Mesendoderm (in vitro differentiated cells): ENCODE data around the gene DGKB.

Experiments
- DNase-seq: peaks from one replicate; pipeline ENCODE4 v3.0.0; 2013
- H2AK5ac ChIP-seq: 2 replicates; pipeline ENCODE4 v1.6.1; 2013; ENCODE audit warnings: low read length, inconsistent platforms
- H2BK120ac ChIP-seq: 2 replicates; pipeline ENCODE4 v1.6.1; 2013; ENCODE audit warnings: low read depth, mild to moderate bottlenecking, low read length, moderate library complexity, mixed read lengths
- H2BK15ac ChIP-seq: replicated peaks from 2 replicates; pipeline ENCODE4 v1.6.1; 2013; ENCODE audit warnings: low read depth, mild to moderate bottlenecking, moderate library complexity
- H2BK5ac ChIP-seq: 2 replicates; pipeline ENCODE4 v1.6.1; 2013; ENCODE audit warnings: low read length, inconsistent platforms
- H3K18ac ChIP-seq: 2 replicates; pipeline ENCODE4 v1.6.1; 2013; ENCODE audit warnings: mild to moderate bottlenecking, low read length, mixed read lengths
- H3K23ac ChIP-seq: one replicate; pipeline ENCODE4 v1.6.1; 2013; ENCODE audit warnings: low read length
- H3K27ac ChIP-seq: 2 replicates; pipeline ENCODE4 v1.5.1; 2013; ENCODE audit warnings: low read depth, mild to moderate bottlenecking, inconsistent platforms, low read length, moderate library complexity
- H3K27me3 ChIP-seq: 2 replicates; pipeline ENCODE4 v1.6.1; 2013; ENCODE audit warnings: low read length, control low read depth, mild to moderate bottlenecking, inconsistent platforms; ENCODE audit not compliant: insufficient read depth, poor library complexity
- H3K36me3 ChIP-seq: 2 replicates; pipeline ENCODE4 v1.6.1; 2013; ENCODE audit warnings: low read length, inconsistent platforms; ENCODE audit not compliant: control insufficient read depth, insufficient read depth
- H3K4ac ChIP-seq: one replicate; pipeline ENCODE4 v1.6.1; 2013; ENCODE audit warnings: low read depth, mild to moderate bottlenecking, low read length, moderate library complexity
- H3K4me1 ChIP-seq: 2 replicates; pipeline ENCODE4 v1.6.1; 2013; ENCODE audit warnings: low read depth, low read length, inconsistent platforms; ENCODE audit not compliant: control insufficient read depth
- H3K4me2 ChIP-seq: 2 replicates; pipeline ENCODE4 v1.6.1; 2013; ENCODE audit warnings: low read length
- H3K4me3 ChIP-seq: 2 replicates; pipeline ENCODE4 v1.5.1; 2013; ENCODE audit warnings: mild to moderate bottlenecking, low read length
- H3K56ac ChIP-seq: one replicate; pipeline ENCODE4 v1.6.1; 2013; ENCODE audit warnings: low read length
- H3K79me1 ChIP-seq: 2 replicates; pipeline ENCODE4 v1.6.1; 2013; ENCODE audit warnings: low read length, inconsistent platforms
- H3K79me2 ChIP-seq: 2 replicates; pipeline ENCODE4 v1.6.1; 2013; ENCODE audit warnings: mild to moderate bottlenecking, low read length; ENCODE audit not compliant: control insufficient read depth, insufficient read depth
- H3K9ac ChIP-seq: 2 replicates; pipeline ENCODE4 v1.6.1; 2013; ENCODE audit warnings: low read length, inconsistent platforms
- H4K5ac ChIP-seq: one replicate; pipeline ENCODE4 v1.6.1; 2013; ENCODE audit warnings: low read length
- H4K8ac ChIP-seq: one replicate; pipeline ENCODE4 v1.6.1; 2013; ENCODE audit warnings: low read depth, mild to moderate bottlenecking, control low read depth, low read length, moderate library complexity
- WGBS: extraction: QIAGEN DNeasy Blood & Tissue Kit; methylation state at CpG from one replicate; pipeline ENCODE4 v1.1.7; 2013; ENCODE audit warnings: low lambda C conversion rate, missing lambda C conversion rate; ENCODE audit not compliant: insufficient coverage; ENCODE audit errors: extremely low coverage; 5-methylcytosine and 5-hydroxymethylcytosine counted together

The DGKB gene

DNA sequence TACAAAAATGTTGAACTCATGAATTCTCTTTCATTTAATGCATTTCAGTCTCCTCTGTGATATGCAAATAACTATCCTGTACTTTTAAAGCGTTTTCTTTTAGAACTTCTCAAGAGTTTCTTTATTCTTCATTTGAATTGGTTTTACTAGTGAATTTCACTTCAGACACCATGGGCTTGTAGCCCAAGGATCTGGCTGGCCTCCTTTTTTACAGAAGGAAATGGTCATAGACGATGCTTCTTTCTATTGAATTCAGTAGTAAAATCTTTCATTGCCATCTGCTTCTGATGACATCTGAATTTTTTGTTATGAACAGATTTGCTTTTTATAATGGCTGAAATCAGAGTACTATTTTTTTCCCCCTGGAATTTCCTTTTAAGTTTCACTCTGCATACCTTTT is 777.8 kb downstream of the DGKB start:
- H2BK120ac ChIP-seq: no peak overlapping the region
- no peaks in the 10 kb centered on the region for H3K27me3 ChIP-seq
- no peak overlapping the region for H4K8ac ChIP-seq
- H3K23ac ChIP-seq: no peak overlapping the region
- H2BK15ac ChIP-seq: no peak overlapping the region
- no peak overlapping the region for H3K56ac ChIP-seq
- no peak overlapping the region for H3K4me2 ChIP-seq
- H4K5ac ChIP-seq: no peak overlapping the region
- no peak overlapping the region for H3K18ac ChIP-seq
- no peak overlapping the region for H3K4me3 ChIP-seq
- no CpG with 5 or more reads among the region's 2 CpGs for WGBS
- no peak overlapping the region for H2BK5ac ChIP-seq
- no peaks in the 10 kb centered on the region for H3K79me2 ChIP-seq
- no peak for DNase-seq
- no peaks in the 10 kb centered on the region for H3K79me1 ChIP-seq
- no peaks in the 10 kb centered on the region for H3K36me3 ChIP-seq
- no peak overlapping the region for H3K4ac ChIP-seq
- H3K9ac ChIP-seq: no peak overlapping the region
- H2AK5ac ChIP-seq: no peak overlapping the region
- H3K4me1 ChIP-seq: peaks cover 2% of the 10 kb centered on the region
- no peak overlapping the region for H3K27ac ChIP-seq

DNA sequence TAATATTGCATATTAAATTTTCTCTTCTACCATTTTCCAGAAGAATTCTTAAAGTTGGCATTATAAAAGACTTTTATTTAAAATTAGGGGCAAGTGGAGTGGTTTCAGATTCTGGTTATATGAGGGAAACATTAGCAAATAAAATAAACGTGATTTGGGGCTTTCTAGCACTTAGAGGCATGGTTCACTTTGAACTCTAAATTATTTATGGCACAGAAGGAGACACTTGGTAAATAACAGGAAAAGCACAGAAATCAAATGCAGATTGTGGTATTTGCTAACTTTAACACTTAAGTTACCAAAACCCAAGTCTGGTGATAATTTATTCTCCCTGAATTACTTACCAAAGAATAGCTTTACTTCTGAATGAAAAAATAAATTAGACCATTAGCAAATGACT is 778.6 kb downstream of the DGKB start:
- H3K18ac ChIP-seq: no peak overlapping the region
- no peak overlapping the region for H3K4me3 ChIP-seq
- H2BK5ac ChIP-seq: no peak overlapping the region
- no peaks in the 10 kb centered on the region for H3K36me3 ChIP-seq
- no peak overlapping the region for H4K5ac ChIP-seq
- no peak overlapping the region for H3K4me2 ChIP-seq
- H2BK15ac ChIP-seq: no peak overlapping the region
- H2AK5ac ChIP-seq: no peak overlapping the region
- H3K4ac ChIP-seq: no peak overlapping the region
- H3K27ac ChIP-seq: no peak overlapping the region
- no peak overlapping the region for H4K8ac ChIP-seq
- no peak overlapping the region for H3K9ac ChIP-seq
- WGBS: no CpG with 5 or more reads among the region's 1 CpG
- no peak overlapping the region for H2BK120ac ChIP-seq
- no peak overlapping the region for H3K23ac ChIP-seq
- H3K56ac ChIP-seq: no peak overlapping the region
- peaks cover 2% of the 10 kb centered on the region for H3K4me1 ChIP-seq
- no peaks in the 10 kb centered on the region for H3K79me2 ChIP-seq
- DNase-seq: no peak
- no peaks in the 10 kb centered on the region for H3K79me1 ChIP-seq
- no peaks in the 10 kb centered on the region for H3K27me3 ChIP-seq

DNA sequence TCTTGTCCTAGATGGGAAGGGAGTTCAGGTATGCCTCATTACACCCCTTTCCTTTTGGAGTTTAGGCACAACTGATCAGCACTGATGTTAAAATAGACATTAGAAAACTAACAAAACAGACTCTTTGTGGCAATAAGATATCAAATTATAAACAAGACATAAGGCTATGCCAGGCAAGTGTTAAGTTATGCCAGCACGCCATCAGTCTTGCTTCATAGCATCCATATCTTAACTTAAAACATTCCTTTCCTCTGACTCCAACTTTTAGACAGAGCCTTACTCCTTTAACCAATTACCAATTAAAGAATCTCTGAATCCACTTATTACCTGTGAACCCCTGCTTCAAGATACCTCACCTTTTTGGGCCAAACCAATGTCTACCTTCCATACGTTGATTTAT is 786.9 kb downstream of the DGKB start:
- H4K5ac ChIP-seq: no peak overlapping the region
- no peak overlapping the region for H3K18ac ChIP-seq
- no peak overlapping the region for H2BK15ac ChIP-seq
- H3K9ac ChIP-seq: no peak overlapping the region
- no peaks in the 10 kb centered on the region for H3K79me1 ChIP-seq
- no peaks in the 10 kb centered on the region for H3K79me2 ChIP-seq
- no peaks in the 10 kb centered on the region for H3K36me3 ChIP-seq
- no peaks in the 10 kb centered on the region for H3K4me1 ChIP-seq
- H4K8ac ChIP-seq: no peak overlapping the region
- no peak overlapping the region for H3K56ac ChIP-seq
- H3K23ac ChIP-seq: no peak overlapping the region
- no peaks in the 10 kb centered on the region for H3K27me3 ChIP-seq
- H3K4ac ChIP-seq: no peak overlapping the region
- no peak overlapping the region for H2BK120ac ChIP-seq
- H3K27ac ChIP-seq: no peak overlapping the region
- H2AK5ac ChIP-seq: no peak overlapping the region
- no peak overlapping the region for H3K4me2 ChIP-seq
- WGBS: no CpG with 5 or more reads among the region's 2 CpGs
- no peak overlapping the region for H3K4me3 ChIP-seq
- peak; percentile 8 for DNase-seq
- H2BK5ac ChIP-seq: no peak overlapping the region

DNA sequence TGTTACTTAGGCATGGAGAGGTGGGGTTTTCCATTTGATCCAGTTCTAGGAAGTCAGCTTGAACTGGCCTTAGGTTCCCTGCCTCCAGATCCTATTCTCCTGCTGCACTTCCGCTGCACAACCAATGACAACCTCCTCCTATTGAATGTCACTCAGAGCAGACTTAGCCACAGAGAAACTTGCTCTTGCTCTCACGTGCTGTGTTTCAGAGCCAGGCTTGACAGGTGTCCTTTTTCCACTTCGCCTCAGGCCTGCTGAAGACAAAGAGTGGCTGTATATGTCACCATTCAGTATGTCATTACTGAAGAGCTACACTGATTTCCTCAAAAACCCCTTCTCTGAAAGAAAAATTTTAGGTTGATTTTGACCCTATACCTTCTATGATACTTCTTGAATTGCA is 797.7 kb downstream of the DGKB start:
- Histone ChIP-seq H3K4me3 (no peak overlapping the region), H4K8ac (no peak overlapping the region), H2AK5ac (no peak overlapping the region), H3K79me2 (no peaks in the 10 kb centered on the region), H3K9ac (no peak overlapping the region), H3K27ac (no peak overlapping the region), H3K4me2 (no peak overlapping the region), H3K4ac (no peak overlapping the region), H4K5ac (no peak overlapping the region), H2BK15ac (no peak overlapping the region), H3K4me1 (no peaks in the 10 kb centered on the region), H3K79me1 (no peaks in the 10 kb centered on the region), H3K18ac (no peak overlapping the region), H2BK5ac (no peak overlapping the region), H2BK120ac (no peak overlapping the region), H3K56ac (no peak overlapping the region), H3K23ac (no peak overlapping the region), H3K36me3 (no peaks in the 10 kb centered on the region), H3K27me3 (no peaks in the 10 kb centered on the region)
- no CpG with 5 or more reads among the region's 3 CpGs for WGBS
- DNase-seq: no peak

DNA sequence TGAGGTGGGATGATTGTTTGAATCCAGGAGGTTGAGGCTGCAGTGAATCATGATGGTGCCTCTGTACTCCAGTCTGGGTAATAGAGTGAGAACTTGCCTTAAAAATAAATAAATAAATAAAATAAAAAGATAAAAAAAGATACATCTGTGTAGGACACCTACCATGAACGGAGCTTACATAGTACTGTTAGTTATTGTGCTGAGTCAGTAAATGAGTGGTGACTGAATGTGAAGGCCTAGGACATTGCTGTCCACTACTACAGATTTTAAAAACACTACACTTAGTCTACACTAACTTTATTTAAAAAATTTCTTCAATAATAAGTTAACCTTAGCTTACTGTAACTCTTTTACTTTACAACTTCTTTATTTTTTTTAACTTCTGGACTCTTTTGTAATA is 806.4 kb downstream of the DGKB start:
- no peak overlapping the region for H3K4ac ChIP-seq
- no peak overlapping the region for H2BK15ac ChIP-seq
- H3K79me2 ChIP-seq: no peaks in the 10 kb centered on the region
- no peaks in the 10 kb centered on the region for H3K4me1 ChIP-seq
- H4K5ac ChIP-seq: no peak overlapping the region
- H3K27me3 ChIP-seq: no peaks in the 10 kb centered on the region
- no peak overlapping the region for H3K18ac ChIP-seq
- H2AK5ac ChIP-seq: no peak overlapping the region
- H3K4me3 ChIP-seq: no peak overlapping the region
- no peak overlapping the region for H4K8ac ChIP-seq
- no peak overlapping the region for H3K56ac ChIP-seq
- no peak overlapping the region for H2BK5ac ChIP-seq
- no peaks in the 10 kb centered on the region for H3K79me1 ChIP-seq
- H3K4me2 ChIP-seq: no peak overlapping the region
- no peak overlapping the region for H2BK120ac ChIP-seq
- H3K27ac ChIP-seq: no peak overlapping the region
- H3K36me3 ChIP-seq: no peaks in the 10 kb centered on the region
- WGBS: no CpG with 5 or more reads among the region's 1 CpG
- no peak for DNase-seq
- H3K9ac ChIP-seq: no peak overlapping the region
- no peak overlapping the region for H3K23ac ChIP-seq

DNA sequence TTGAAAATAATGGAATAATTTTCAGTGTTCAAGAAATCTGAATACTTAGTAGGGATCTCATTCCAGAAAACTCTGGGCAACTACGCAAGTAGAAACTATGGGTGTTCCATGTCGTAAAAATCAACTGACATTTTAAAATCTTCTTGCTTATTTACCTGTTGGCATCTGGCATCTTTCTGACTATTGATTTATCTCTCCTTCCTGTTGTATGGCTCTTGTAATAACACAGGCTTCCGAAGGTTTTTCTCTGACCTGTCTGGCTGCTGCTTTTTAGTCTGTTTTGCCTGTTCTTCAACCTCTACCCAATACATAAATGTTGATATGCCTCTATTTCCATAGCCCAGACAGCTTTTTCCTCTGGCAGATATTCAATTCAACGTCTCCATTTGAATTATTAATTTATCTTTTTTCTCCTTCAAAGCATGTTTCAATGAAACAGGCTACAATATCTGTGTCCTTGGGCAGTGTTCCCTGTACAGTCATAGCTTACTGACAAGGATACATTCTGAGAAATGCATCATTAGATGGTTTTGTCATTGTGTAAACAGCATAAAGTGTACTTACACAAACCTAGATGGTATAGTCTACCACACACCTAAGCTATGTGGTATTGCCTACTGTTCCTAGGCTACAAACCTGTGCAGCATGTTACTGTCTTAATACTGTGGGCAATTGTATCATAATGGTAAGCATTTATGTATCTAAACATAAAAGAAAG is 807.2 kb downstream of the DGKB start:
- no peak overlapping the region for H3K23ac ChIP-seq
- no peaks in the 10 kb centered on the region for H3K36me3 ChIP-seq
- no peak overlapping the region for H2BK15ac ChIP-seq
- no peak overlapping the region for H3K18ac ChIP-seq
- no peaks in the 10 kb centered on the region for H3K79me1 ChIP-seq
- no peak overlapping the region for H2BK120ac ChIP-seq
- H3K56ac ChIP-seq: no peak overlapping the region
- no peak for DNase-seq
- H3K27me3 ChIP-seq: no peaks in the 10 kb centered on the region
- H4K5ac ChIP-seq: no peak overlapping the region
- WGBS: no CpG with 5 or more reads among the region's 4 CpGs
- no peak overlapping the region for H3K27ac ChIP-seq
- no peak overlapping the region for H3K4me3 ChIP-seq
- H3K9ac ChIP-seq: no peak overlapping the region
- H3K4me1 ChIP-seq: no peaks in the 10 kb centered on the region
- no peak overlapping the region for H2BK5ac ChIP-seq
- no peak overlapping the region for H3K4ac ChIP-seq
- H3K4me2 ChIP-seq: no peak overlapping the region
- no peak overlapping the region for H4K8ac ChIP-seq
- H3K79me2 ChIP-seq: no peaks in the 10 kb centered on the region
- no peak overlapping the region for H2AK5ac ChIP-seq
